ENCODE measurements around the gene OSER1. TPM values are rescaled to one million over a fixed set of nuclear protein-coding genes. Genes with fewer than 3 reads are reported as not detected.

The OSER1 gene
- total and polyA plus RNA-seq, 4 donors, result 22.6 to 32.9 (median 27.7) TPM

DNA sequence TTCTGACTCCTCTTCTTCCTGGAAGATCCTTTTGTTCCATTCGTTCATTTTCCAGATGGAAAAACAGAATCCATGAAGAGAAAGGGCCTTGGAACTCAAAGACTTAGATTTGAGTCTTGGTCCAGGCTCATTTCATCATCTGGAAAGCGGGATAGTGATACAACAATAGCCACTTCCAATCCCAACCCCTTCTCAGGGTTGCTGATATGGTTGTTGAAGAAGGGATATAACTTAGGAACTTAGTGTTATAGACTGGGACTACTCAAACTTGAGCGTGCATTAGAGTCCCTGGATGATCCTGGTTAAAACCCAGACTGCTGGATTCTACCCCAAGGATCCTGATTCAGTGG is 37.8 kb upstream of the OSER1 start:
- Histone ChIP-seq H3K27ac (ENCODE audit: low read depth in 1 of 2, low read length in 1 of 2) (no peak overlapping the region), H3K27me3 (ENCODE audit: control insufficient read depth in 3 of 3, insufficient read depth in 3 of 3, low read length in 2 of 3) (peaks cover 0 to 27% (median 14%) of the 10 kb centered on the region in 3 donors), H3K9ac (ENCODE audit: insufficient read depth in 1 of 2, low read length in 2 of 2) (no peak overlapping the region), H3K9me3 (ENCODE audit: control insufficient read depth in 4 of 4, insufficient read depth in 3 of 4, low read length in 3 of 4) (no peaks in the 10 kb centered on the region), H3K36me3 (ENCODE audit: control insufficient read depth in 4 of 4, insufficient read depth in 4 of 4, low read length in 4 of 4) (no peaks in the 10 kb centered on the region), H3K4me3 (no peak overlapping the region), H3K4me1 (ENCODE audit: control insufficient read depth in 5 of 5, insufficient read depth in 5 of 5, low read length in 5 of 5) (peaks cover 0 to 3% (median 0%) of the 10 kb centered on the region in 5 donors)
- no peak for DNase-seq
- WGBS, 2 donors, result 43 to 48% methylated on average over 3 of the region's 3 CpGs
- TF ChIP-seq, protein P1, sequence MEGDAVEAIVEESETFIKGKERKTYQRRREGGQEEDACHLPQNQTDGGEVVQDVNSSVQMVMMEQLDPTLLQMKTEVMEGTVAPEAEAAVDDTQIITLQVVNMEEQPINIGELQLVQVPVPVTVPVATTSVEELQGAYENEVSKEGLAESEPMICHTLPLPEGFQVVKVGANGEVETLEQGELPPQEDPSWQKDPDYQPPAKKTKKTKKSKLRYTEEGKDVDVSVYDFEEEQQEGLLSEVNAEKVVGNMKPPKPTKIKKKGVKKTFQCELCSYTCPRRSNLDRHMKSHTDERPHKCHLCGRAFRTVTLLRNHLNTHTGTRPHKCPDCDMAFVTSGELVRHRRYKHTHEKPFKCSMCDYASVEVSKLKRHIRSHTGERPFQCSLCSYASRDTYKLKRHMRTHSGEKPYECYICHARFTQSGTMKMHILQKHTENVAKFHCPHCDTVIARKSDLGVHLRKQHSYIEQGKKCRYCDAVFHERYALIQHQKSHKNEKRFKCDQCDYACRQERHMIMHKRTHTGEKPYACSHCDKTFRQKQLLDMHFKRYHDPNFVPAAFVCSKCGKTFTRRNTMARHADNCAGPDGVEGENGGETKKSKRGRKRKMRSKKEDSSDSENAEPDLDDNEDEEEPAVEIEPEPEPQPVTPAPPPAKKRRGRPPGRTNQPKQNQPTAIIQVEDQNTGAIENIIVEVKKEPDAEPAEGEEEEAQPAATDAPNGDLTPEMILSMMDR (IDR thresholded peaks at IDR 0.05; ENCODE audit: control extremely low read depth, extremely low read depth), result no peak
- ATAC-seq (ENCODE audit: insufficient read depth, low FRiP score), result no peak

DNA sequence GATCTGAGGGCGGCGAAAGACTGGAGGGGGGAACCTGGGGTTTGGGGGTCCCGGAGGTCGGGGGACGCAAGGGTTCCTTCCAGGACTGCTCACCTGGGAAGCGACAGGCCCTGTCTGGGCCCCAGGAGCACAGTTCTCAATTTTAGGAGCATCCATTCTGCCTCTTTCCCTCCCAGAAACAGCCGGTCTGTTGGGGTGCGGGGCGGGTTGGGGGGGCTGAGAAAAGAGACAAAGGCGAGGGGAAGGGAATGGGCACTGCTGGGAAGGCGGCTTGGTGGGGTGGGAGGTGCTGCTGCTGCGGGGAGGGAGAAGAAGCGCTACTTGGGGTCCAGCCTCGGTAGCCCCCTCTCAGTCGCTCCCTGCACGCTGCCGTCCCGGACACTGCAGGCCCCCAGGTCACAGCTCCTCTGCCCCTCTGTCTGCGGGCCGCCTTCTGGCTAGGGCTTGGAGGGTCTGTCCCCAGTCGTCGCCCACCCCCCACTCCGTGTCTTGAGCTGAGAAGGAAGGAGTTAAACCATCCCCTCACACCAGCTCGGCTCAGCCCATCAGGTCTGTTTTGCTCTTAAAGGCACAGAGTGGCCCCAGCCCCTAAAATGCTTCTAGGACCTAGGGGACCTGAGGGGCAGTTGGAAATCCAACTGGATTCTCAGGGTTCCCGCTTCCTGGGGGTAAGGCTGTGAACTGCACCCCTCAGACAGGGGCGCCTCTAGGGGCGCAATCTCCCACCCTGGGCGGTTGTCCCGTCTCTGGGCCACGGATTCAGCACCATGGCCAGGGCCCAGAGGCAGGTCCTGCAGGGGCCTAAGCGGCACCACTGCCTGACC is 37.2 kb upstream of the OSER1 start:
- ATAC-seq (ENCODE audit: insufficient read depth, low FRiP score), result no peak
- Histone ChIP-seq H3K4me1 (ENCODE audit: control insufficient read depth in 5 of 5, insufficient read depth in 5 of 5, low read length in 5 of 5) (peaks cover 0 to 3% (median 0%) of the 10 kb centered on the region in 5 donors), H3K9me3 (ENCODE audit: control insufficient read depth in 4 of 4, insufficient read depth in 3 of 4, low read length in 3 of 4) (no peaks in the 10 kb centered on the region), H3K27me3 (ENCODE audit: control insufficient read depth in 3 of 3, insufficient read depth in 3 of 3, low read length in 2 of 3) (peaks cover 0 to 27% (median 14%) of the 10 kb centered on the region in 3 donors), H3K9ac (ENCODE audit: insufficient read depth in 1 of 2, low read length in 2 of 2) (no peak overlapping the region), H3K36me3 (ENCODE audit: control insufficient read depth in 4 of 4, insufficient read depth in 4 of 4, low read length in 4 of 4) (no peaks in the 10 kb centered on the region), H3K27ac (ENCODE audit: low read depth in 1 of 2, low read length in 1 of 2) (no peak overlapping the region), H3K4me3 (no peak overlapping the region)
- DNase-seq, result peak; percentile 57 to 66 (median 62)
- WGBS, 2 donors, result 7 to 8% methylated on average over 30 to 31 of the region's 31 CpGs
- TF ChIP-seq, protein P1 (IDR thresholded peaks at IDR 0.05; ENCODE audit: control extremely low read depth, extremely low read depth), result no peak

DNA sequence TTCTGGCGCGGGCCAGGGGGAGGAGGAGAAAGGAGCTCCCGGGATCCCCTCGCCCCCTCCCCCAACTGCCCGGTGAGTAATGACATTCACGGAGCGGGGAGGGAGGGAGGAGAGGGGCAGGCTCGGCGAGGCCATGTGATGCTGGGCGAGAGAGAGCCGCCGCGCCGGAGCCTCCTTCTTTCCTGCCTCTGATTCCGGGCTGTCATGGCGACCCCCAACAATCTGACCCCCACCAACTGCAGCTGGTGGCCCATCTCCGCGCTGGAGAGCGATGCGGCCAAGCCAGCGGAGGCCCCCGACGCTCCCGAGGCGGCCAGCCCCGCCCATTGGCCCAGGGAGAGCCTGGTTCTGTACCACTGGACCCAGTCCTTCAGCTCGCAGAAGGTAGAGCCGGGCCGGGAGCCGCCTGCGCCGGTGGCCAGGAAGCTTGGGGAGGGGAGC is 36.6 kb upstream of the OSER1 start, which contains the start of gene GDAP1L1:
Gene GDAP1L1 (plus strand): TSS at position 178 of the 441 bp plus-strand sequence. CDS start 27 bp downstream, at position 205.
- ATAC-seq (ENCODE audit: insufficient read depth, low FRiP score), result no peak
- TF ChIP-seq, protein P1 (IDR thresholded peaks at IDR 0.05; ENCODE audit: control extremely low read depth, extremely low read depth), result no peak
- peak in 1 of 3 donors; percentile 4 for DNase-seq
- Histone ChIP-seq H3K36me3 (ENCODE audit: control insufficient read depth in 4 of 4, insufficient read depth in 4 of 4, low read length in 4 of 4) (no peaks in the 10 kb centered on the region), H3K9ac (ENCODE audit: insufficient read depth in 1 of 2, low read length in 2 of 2) (no peak within 1 kb of the TSS), H3K27me3 (ENCODE audit: control insufficient read depth in 3 of 3, insufficient read depth in 3 of 3, low read length in 2 of 3) (peaks cover 0 to 27% (median 14%) of the 10 kb centered on the region in 3 donors), H3K9me3 (ENCODE audit: control insufficient read depth in 4 of 4, insufficient read depth in 3 of 4, low read length in 3 of 4) (no peaks in the 10 kb centered on the region), H3K4me1 (ENCODE audit: control insufficient read depth in 5 of 5, insufficient read depth in 5 of 5, low read length in 5 of 5) (peaks cover 0 to 3% (median 0%) of the 10 kb centered on the region in 5 donors), H3K27ac (ENCODE audit: low read depth in 1 of 2, low read length in 1 of 2) (no peak within 1 kb of the TSS), H3K4me3 (no peak within 1 kb of the TSS)
- WGBS, 2 donors, result 4 to 8% methylated on average over 22 to 32 of the region's 32 CpGs

Measured in lung (tissue), 12 donors.